Subcutaneous abdominal adipose tissue (tissue), 5 donors: ENCODE results near the gene ICA1.

ENCODE experiments used
- H3K27ac ChIP-seq: one replicate; pipeline ENCODE4 v1.7.0; 2013; ENCODE audit warnings: low read depth, mild to moderate bottlenecking, inconsistent platforms, low read length, moderate library complexity
- H3K27me3 ChIP-seq, 5 donors: one replicate each; pipeline ENCODE4 v1.7.0; 2013; ENCODE audit warnings: low read length in 5 of 5, inconsistent platforms in 1 of 5; ENCODE audit not compliant: control insufficient read depth in 5 of 5, insufficient read depth in 4 of 5
- H3K36me3 ChIP-seq, 5 donors: one replicate each; pipeline ENCODE4 v1.7.0; 2013; ENCODE audit warnings: low read length in 5 of 5; ENCODE audit not compliant: control insufficient read depth in 5 of 5, insufficient read depth in 5 of 5
- H3K4me1 ChIP-seq, 5 donors: one replicate each; pipeline ENCODE4 v1.7.0; 2013; ENCODE audit warnings: low read length in 5 of 5, mild to moderate bottlenecking in 3 of 5, moderate library complexity in 1 of 5; ENCODE audit not compliant: control insufficient read depth in 5 of 5, insufficient read depth in 5 of 5
- H3K4me3 ChIP-seq, 5 donors: one replicate each; pipeline ENCODE4 v1.7.0; 2013; ENCODE audit warnings: low read length in 5 of 5, low read depth in 1 of 5
- H3K9ac ChIP-seq, 5 donors: one replicate each; pipeline ENCODE4 v1.7.0; 2013; ENCODE audit warnings: low read length in 5 of 5, mild to moderate bottlenecking in 4 of 5, moderate library complexity in 3 of 5
- H3K9me3 ChIP-seq, 5 donors: one replicate each; pipeline ENCODE4 v1.7.0; 2013; ENCODE audit warnings: low read length in 5 of 5; ENCODE audit not compliant: control insufficient read depth in 5 of 5
- donor health status: healthy.
- donor health status: healthy.
- donor health status: healthy.
- donor health status: healthy.
- donor health status: healthy.

ICA1 gene

GRCh38 chr7:8205537-8205936 is 56.4 kb downstream of the ICA1 start:
- Histone ChIP-seq H3K27me3 (no peaks in the 10 kb centered on the region), H3K9ac (peak overlapping the region in 2 of 5 donors; percentile 26 to 50), H3K27ac (peak overlapping the region; percentile 87), H3K4me3 (no peak overlapping the region), H3K9me3 (no peaks in the 10 kb centered on the region), H3K4me1 (peaks cover 4 to 76% (median 61%) of the 10 kb centered on the region in 5 donors), H3K36me3 (no peaks in the 10 kb centered on the region)

- Histone ChIP-seq H3K4me1 (peaks cover 4 to 75% (median 60%) of the 10 kb centered on the region in 5 donors), H3K36me3 (no peaks in the 10 kb centered on the region), H3K27me3 (no peaks in the 10 kb centered on the region), H3K9ac (no peak overlapping the region), H3K27ac (peak overlapping the region; percentile 87), H3K4me3 (no peak overlapping the region), H3K9me3 (no peaks in the 10 kb centered on the region)
These were observed 57.0 kb downstream of the ICA1 start for GRCh38 chr7:8205031-8205387.

GRCh38 chr7:8204339-8205030 is 57.5 kb downstream of the ICA1 start:
- Histone ChIP-seq H3K36me3 (no peaks in the 10 kb centered on the region), H3K9ac (no peak overlapping the region), H3K27ac (no peak overlapping the region), H3K4me3 (no peak overlapping the region), H3K9me3 (no peaks in the 10 kb centered on the region), H3K4me1 (peaks cover 4 to 73% (median 58%) of the 10 kb centered on the region in 5 donors), H3K27me3 (no peaks in the 10 kb centered on the region)

GRCh38 chr7:8201846-8202441 is 60.0 kb downstream of the ICA1 start:
- Histone ChIP-seq H3K4me1 (peaks cover 0 to 64% (median 37%) of the 10 kb centered on the region in 5 donors), H3K27me3 (no peaks in the 10 kb centered on the region), H3K27ac (peak overlapping the region; percentile 90), H3K36me3 (no peaks in the 10 kb centered on the region), H3K9ac (peak overlapping the region in 2 of 5 donors; percentile 38 to 50), H3K4me3 (no peak overlapping the region), H3K9me3 (no peaks in the 10 kb centered on the region)

- Histone ChIP-seq H3K4me1 (peaks cover 0 to 52% (median 30%) of the 10 kb centered on the region in 5 donors), H3K9me3 (no peaks in the 10 kb centered on the region), H3K27me3 (no peaks in the 10 kb centered on the region), H3K27ac (peak overlapping the region; percentile 90), H3K4me3 (no peak overlapping the region), H3K9ac (peak overlapping the region in 1 of 5 donors; percentile 50), H3K36me3 (no peaks in the 10 kb centered on the region)
These were observed 61.2 kb downstream of the ICA1 start for GRCh38 chr7:8200717-8201116.

- peak overlapping the region; percentile 90 for H3K27ac ChIP-seq
- no peaks in the 10 kb centered on the region for H3K36me3 ChIP-seq
- peaks cover 0 to 48% (median 28%) of the 10 kb centered on the region in 5 donors for H3K4me1 ChIP-seq
These were observed 61.7 kb downstream of the ICA1 start for GRCh38 chr7:8200316-8200715.

GRCh38 chr7:8197994-8198698 is 63.8 kb downstream of the ICA1 start:
- no peak overlapping the region for H3K4me3 ChIP-seq
- H3K4me1 ChIP-seq = peaks cover 0 to 43% (median 27%) of the 10 kb centered on the region in 5 donors
- no peaks in the 10 kb centered on the region for H3K36me3 ChIP-seq
- no peak overlapping the region for H3K9ac ChIP-seq
- no peaks in the 10 kb centered on the region for H3K27me3 ChIP-seq
- no peaks in the 10 kb centered on the region for H3K9me3 ChIP-seq
- H3K27ac ChIP-seq = peak overlapping the region; percentile 47

More at GRCh38 chr7:8200316-8200715, 61.7 kb downstream of the ICA1 start:
- Histone ChIP-seq H3K27me3 (no peaks in the 10 kb centered on the region), H3K4me3 (no peak overlapping the region), H3K9ac (no peak overlapping the region), H3K9me3 (no peaks in the 10 kb centered on the region)

GRCh38 chr7:8192897-8193296 is 69.1 kb downstream of the ICA1 start:
- Histone ChIP-seq H3K27me3 (no peaks in the 10 kb centered on the region), H3K36me3 (no peaks in the 10 kb centered on the region), H3K4me3 (no peak overlapping the region), H3K4me1 (peaks cover 0 to 34% (median 22%) of the 10 kb centered on the region in 5 donors), H3K27ac (peak overlapping the region; percentile 31), H3K9ac (no peak overlapping the region), H3K9me3 (no peaks in the 10 kb centered on the region)

GRCh38 chr7:8190119-8190895 is 71.7 kb downstream of the ICA1 start:
- Histone ChIP-seq H3K9ac (peak overlapping the region in 2 of 5 donors; percentile 49 to 68), H3K27ac (peak overlapping the region; percentile 62), H3K4me3 (no peak overlapping the region), H3K36me3 (no peaks in the 10 kb centered on the region), H3K9me3 (no peaks in the 10 kb centered on the region), H3K4me1 (peaks cover 0 to 34% (median 26%) of the 10 kb centered on the region in 5 donors), H3K27me3 (no peaks in the 10 kb centered on the region)
